ENCODE measurements around the gene VSIG1.

Gene VSIG1

GRCh38 chrX:108064613-108065012 lies 19.7 kb downstream of the VSIG1 start:
- no peak for DNase-seq

- DNase-seq: no peak
Measured at GRCh38 chrX:108068121-108068520, 23.3 kb downstream of the VSIG1 start.

- DNase-seq: no peak
Measured at GRCh38 chrX:108070891-108071290, 26.0 kb downstream of the VSIG1 start.

GRCh38 chrX:108071578-108071977 lies 26.7 kb downstream of the VSIG1 start:
- DNase-seq: no peak

GRCh38 chrX:108072746-108073145 lies 27.9 kb downstream of the VSIG1 start:
- DNase-seq: no peak

GRCh38 chrX:108081110-108081509 lies 36.2 kb downstream of the VSIG1 start:
- no peak for DNase-seq

GRCh38 chrX:108087792-108088191 lies 42.9 kb downstream of the VSIG1 start:
- DNase-seq: no peak

GRCh38 chrX:108088511-108088910 lies 43.6 kb downstream of the VSIG1 start:
- no peak for DNase-seq

- no peak for DNase-seq
Measured at GRCh38 chrX:108090491-108091263, 45.8 kb downstream of the VSIG1 start.

- peak; percentile 89 for DNase-seq
Measured at GRCh38 chrX:108091264-108091877, 46.5 kb downstream of the VSIG1 start, which contains the start of the genes ATG4A and PSMD10. ATG4A (plus strand) TSS chrX:108091778; CDS start chrX:108091827, 49 bp downstream. PSMD10 (minus strand) TSS chrX:108091542; CDS start chrX:108091520, 22 bp downstream.

GRCh38 chrX:108091878-108092291 lies 47.0 kb downstream of the VSIG1 start:
- no peak for DNase-seq

- DNase-seq: no peak
Measured at GRCh38 chrX:108097380-108097779, 52.5 kb downstream of the VSIG1 start.

- DNase-seq: no peak
Measured at GRCh38 chrX:108105473-108105872, 60.6 kb downstream of the VSIG1 start.

GRCh38 chrX:108114541-108114940 lies 69.7 kb downstream of the VSIG1 start:
- DNase-seq: no peak

- DNase-seq: no peak
Measured at GRCh38 chrX:108117988-108118387, 73.1 kb downstream of the VSIG1 start.

- no peak for DNase-seq
Measured at GRCh38 chrX:108121291-108121690, 76.4 kb downstream of the VSIG1 start.

GRCh38 chrX:108122748-108123147 lies 77.9 kb downstream of the VSIG1 start:
- DNase-seq: no peak

- no peak for DNase-seq
Measured at GRCh38 chrX:108123591-108124366, 78.9 kb downstream of the VSIG1 start.

- DNase-seq: no peak
Measured at GRCh38 chrX:108126661-108127060, 81.8 kb downstream of the VSIG1 start.

- DNase-seq: no peak
Measured at GRCh38 chrX:108127152-108127551, 82.3 kb downstream of the VSIG1 start.

Data from activated naive CD4-positive, alpha-beta T cell treated with Interleukin-2 at 50 U/mL for 16 hours (primary cell).